Left lung (tissue), 10 donors: ENCODE results near the gene UBE2E2. TPM values are rescaled to one million over a fixed set of nuclear protein-coding genes. Genes with fewer than 3 reads are reported as not detected.

Experiments
- ATAC-seq: fragments of 200-7000 bp; cut with Tn5 transposase; one replicate; pipeline ENCODE4 v1.9.1; 2020; ENCODE audit warnings: moderate library complexity
- DNase-seq, 4 donors: peaks; one replicate each; pipeline ENCODE4 v3.0.0-alpha.2; 2013 to 2020
- H3K27ac ChIP-seq, 2 donors: fragments of 200-600 bp; sonication (generic) in 1 of 2; one replicate each; pipeline versions ENCODE4 v1.5.0 to v1.8.0; 2020 to 2021
- H3K27me3 ChIP-seq, 2 donors: fragments of 200-600 bp; sonication (generic) in 1 of 2; one replicate each; pipeline versions ENCODE4 v1.5.0 to v1.8.0; 2020 to 2021
- H3K36me3 ChIP-seq, 2 donors: fragments of 200-600 bp; sonication (generic) in 1 of 2; one replicate each; pipeline versions ENCODE4 v1.5.0 to v1.8.0; 2020 to 2021
- H3K4me1 ChIP-seq, 2 donors: fragments of 200-600 bp; one replicate each; pipeline ENCODE4 v1.8.0; 2021
- H3K4me3 ChIP-seq, 2 donors: fragments of 200-600 bp; sonication (generic) in 1 of 2; one replicate each; pipeline versions ENCODE4 v1.5.0 to v1.8.0; 2020 to 2021; ENCODE audit warnings: mild to moderate bottlenecking in 1 of 2
- H3K9me3 ChIP-seq, 2 donors: fragments of 200-600 bp; sonication (generic) in 1 of 2; one replicate each; pipeline versions ENCODE4 v1.5.0 to v1.8.0; 2020 to 2021
- intact Hi-C, 2 donors: fragments of 100-400 bp; cut with DNase I; formaldehyde crosslinking; loops; one replicate each; pipeline versions ENCODE4 v1.11.2 to v1.14.2; 2022
- polyA plus RNA-seq, 6 donors: library from polyadenylated mRNA; unstranded; fragments of 120-200 nt; gene quantifications; one replicate each; pipeline ENCODE4 v1.2.1, GENCODE V29; 2013; ENCODE audit not compliant: insufficient read length in 6 of 6
- total RNA-seq, 2 donors: library from RNA; stranded (reverse); fragmentation: NEBNext Ultra II Directional; extraction: Animal tissue kit (Norgen Biotek cat#: 25700); gene quantifications; one replicate each; pipeline ENCODE4 v1.2.1, GENCODE V29; 2021
- TF ChIP-seq, protein P1 (sequence below), 2 donors: fragments of 200-600 bp; sonication (generic) in 1 of 2; IDR thresholded peaks; one replicate each; pipeline versions ENCODE4 v1.5.0 to v1.8.0; 2021; ENCODE audit warnings: antibody characterized with exemption in 2 of 2
- donor health status: DM: no; HTN: yes; CAD: no.
- donor health status: DM: no; HTN: no; CAD: no.

Gene UBE2E2
- total and polyA plus RNA-seq, 8 donors = 42.3 to 55.6 (median 47.5) TPM

DNA sequence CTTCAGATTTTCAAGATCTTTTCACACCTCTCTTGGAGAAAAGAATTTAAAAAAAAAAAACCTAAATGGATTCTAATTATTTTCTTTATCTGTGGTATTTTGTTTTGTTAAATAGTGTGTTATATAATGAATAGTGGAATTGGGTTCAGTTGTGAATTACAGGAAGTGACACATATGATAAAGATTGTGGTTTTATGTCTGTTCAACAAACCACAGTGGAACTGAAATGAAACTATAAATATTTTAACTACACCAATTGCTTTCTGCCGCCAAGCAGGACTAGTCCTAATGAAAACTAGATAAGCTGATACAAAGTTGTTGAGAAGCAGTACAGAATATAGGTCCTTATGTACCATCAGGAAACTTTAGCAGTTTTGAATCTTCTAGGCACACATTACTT is 121.6 kb downstream of the UBE2E2 start:
- DNase-seq (no peak), ATAC-seq (peak; percentile 57)
- Histone ChIP-seq H3K4me1 (peaks cover 12 to 20% of the 10 kb centered on the region in 2 donors), H3K27me3 (no peaks in the 10 kb centered on the region), H3K27ac (peak overlapping the region in 1 of 2 donors; percentile 28), H3K4me3 (no peak overlapping the region), H3K9me3 (no peaks in the 10 kb centered on the region), H3K36me3 (no peaks in the 10 kb centered on the region)
- TF ChIP-seq, protein P1, sequence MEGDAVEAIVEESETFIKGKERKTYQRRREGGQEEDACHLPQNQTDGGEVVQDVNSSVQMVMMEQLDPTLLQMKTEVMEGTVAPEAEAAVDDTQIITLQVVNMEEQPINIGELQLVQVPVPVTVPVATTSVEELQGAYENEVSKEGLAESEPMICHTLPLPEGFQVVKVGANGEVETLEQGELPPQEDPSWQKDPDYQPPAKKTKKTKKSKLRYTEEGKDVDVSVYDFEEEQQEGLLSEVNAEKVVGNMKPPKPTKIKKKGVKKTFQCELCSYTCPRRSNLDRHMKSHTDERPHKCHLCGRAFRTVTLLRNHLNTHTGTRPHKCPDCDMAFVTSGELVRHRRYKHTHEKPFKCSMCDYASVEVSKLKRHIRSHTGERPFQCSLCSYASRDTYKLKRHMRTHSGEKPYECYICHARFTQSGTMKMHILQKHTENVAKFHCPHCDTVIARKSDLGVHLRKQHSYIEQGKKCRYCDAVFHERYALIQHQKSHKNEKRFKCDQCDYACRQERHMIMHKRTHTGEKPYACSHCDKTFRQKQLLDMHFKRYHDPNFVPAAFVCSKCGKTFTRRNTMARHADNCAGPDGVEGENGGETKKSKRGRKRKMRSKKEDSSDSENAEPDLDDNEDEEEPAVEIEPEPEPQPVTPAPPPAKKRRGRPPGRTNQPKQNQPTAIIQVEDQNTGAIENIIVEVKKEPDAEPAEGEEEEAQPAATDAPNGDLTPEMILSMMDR (IDR thresholded peaks at IDR 0.05) = no peak
- intact Hi-C loops = no loop called here

DNA sequence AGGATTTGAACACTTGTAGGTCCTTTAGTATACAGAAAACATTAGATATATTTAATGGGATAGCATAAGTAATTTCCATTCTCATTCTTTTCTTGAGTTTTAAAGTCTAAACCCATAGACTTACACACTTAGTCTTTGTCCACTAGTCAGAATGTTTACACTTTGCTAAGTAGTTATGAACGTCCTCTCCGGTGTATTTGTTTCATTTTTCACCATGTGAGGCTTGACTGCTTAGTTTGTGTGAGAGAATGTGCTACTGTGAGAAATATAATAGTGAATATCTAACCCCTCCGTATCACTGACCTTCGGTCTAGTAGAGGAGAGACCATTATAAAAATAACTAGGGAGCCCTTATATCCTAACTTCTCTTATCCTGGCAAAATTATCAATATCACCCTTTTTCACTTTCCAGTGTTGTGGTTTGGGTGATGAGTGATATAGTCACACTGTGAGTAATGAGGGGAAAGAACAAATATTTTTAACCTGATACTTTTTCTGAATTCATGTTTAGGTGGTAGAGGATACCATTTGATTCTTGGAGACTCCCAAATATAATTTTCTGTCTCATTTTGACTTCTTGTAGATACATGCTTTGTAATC is 122.4 kb downstream of the UBE2E2 start:
- H3K36me3 ChIP-seq = no peaks in the 10 kb centered on the region

DNA sequence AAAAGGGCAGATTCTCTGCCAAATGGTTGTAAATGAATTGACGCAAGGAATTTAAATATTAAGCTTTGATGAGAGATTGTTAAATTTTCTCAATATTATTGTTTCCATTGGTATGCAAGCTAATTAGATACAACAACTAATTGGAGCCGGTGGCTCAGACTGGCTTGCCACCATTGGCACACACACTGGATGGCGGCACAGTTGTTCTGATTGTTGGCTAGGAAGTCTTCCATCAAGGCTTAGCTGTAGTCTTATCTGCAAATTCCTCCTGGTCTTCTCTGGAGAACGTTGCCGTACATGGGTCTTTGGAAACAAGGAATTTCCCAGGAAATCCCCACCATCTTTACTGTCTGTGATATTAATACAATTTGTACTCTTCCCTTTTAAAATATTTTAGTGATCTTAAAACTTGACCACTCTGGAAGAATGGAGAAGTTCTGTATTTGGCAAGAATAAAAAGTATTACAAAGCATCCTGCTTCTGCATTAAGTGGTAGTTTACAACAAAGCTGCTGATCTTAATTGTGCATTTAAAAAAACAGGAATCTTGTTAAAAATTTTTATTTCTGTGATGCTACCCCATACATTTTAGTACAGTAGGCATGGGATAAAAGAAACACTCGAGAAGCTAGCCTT is 126.5 kb downstream of the UBE2E2 start:
- H3K27me3 ChIP-seq = no peaks in the 10 kb centered on the region
- DNase-seq = no peak
- H3K36me3 ChIP-seq = no peaks in the 10 kb centered on the region
- TF ChIP-seq, protein P1 (IDR thresholded peaks at IDR 0.05) = no peak
- peaks cover 10 to 21% of the 10 kb centered on the region in 2 donors for H3K4me1 ChIP-seq
- H3K4me3 ChIP-seq = no peak overlapping the region
- no peaks in the 10 kb centered on the region for H3K9me3 ChIP-seq
- H3K27ac ChIP-seq = no peak overlapping the region
- ATAC-seq = no peak
- intact Hi-C loops = no loop called here

More for the DNA sequence above, 122.4 kb downstream of the UBE2E2 start:
- intact Hi-C loops = no loop called here
- DNase-seq (no peak), ATAC-seq (peak; percentile 73)
- Histone ChIP-seq H3K4me1 (peaks cover 12 to 28% of the 10 kb centered on the region in 2 donors), H3K27ac (peak overlapping the region in 1 of 2 donors; percentile 28), H3K9me3 (no peaks in the 10 kb centered on the region), H3K27me3 (no peaks in the 10 kb centered on the region), H3K4me3 (no peak overlapping the region)
- TF ChIP-seq, protein P1 (IDR thresholded peaks at IDR 0.05) = no peak

DNA sequence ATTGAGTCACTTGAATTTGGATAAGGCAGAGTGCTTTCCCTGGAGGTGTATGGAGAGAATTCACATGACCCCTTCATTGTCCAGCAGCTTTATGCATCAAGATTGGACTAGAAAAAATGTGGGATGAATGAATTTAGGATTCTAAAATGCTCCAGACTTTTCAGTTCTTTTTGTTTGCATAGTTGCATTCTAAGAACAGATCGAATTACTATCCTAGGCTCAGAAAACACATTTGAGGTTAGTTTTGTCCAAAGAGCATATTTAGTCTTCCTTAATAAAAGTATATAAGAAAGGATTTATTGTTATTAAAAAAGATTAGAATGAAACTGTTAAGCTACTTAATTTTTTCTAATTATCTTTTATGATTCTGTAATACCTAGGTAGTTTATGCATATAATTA is 127.4 kb downstream of the UBE2E2 start:
- H3K27me3 ChIP-seq = no peaks in the 10 kb centered on the region
- H3K4me3 ChIP-seq = no peak overlapping the region
- TF ChIP-seq, protein P1 (IDR thresholded peaks at IDR 0.05) = no peak
- ATAC-seq = no peak
- DNase-seq = no peak
- H3K4me1 ChIP-seq = peaks cover under 1 to 11% of the 10 kb centered on the region in 2 donors
- no peaks in the 10 kb centered on the region for H3K9me3 ChIP-seq
- H3K36me3 ChIP-seq = no peaks in the 10 kb centered on the region
- intact Hi-C loops = no loop called here
- no peak overlapping the region for H3K27ac ChIP-seq

DNA sequence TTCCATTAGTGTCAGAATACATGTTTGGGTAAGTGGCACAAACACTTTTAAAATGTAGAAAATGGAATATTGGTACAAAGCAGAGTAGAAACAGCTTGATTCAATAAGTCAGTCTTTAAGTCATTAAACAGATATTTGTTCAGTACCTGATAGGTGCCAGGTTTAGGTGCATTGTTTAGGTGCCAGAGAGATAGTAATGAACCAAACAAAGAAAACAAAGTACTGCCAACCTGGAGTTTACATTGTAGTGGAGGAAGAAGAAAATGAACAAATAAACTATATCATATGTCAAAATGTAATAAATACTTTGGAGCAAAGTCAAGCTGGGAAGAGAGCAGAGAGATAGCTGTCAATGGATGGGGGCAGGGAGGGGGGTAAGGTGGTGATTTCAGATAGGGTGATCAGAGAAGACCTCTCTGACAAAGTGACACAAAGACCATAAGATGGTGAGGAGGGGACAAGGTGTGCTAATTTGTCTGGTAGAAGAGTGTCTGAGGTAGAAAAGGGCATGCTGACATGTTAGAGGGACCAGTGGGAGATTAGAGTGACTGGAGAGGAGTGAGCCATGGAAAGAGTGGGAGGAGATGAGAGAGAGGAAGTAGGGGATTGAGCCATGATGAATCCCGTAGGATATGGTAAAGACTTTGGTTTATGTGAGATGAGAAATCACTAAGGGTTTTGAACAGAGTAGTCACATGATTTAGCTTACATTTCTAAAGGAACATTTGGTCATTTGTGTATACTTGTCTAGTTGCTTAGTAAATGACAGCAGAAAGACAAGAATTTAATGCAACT is 128.2 kb downstream of the UBE2E2 start:
- Histone ChIP-seq H3K27me3 (no peaks in the 10 kb centered on the region), H3K4me1 (peaks cover 0 to 8% of the 10 kb centered on the region in 2 donors), H3K4me3 (no peak overlapping the region), H3K36me3 (no peaks in the 10 kb centered on the region), H3K27ac (no peak overlapping the region), H3K9me3 (no peaks in the 10 kb centered on the region)
- TF ChIP-seq, protein P1 (IDR thresholded peaks at IDR 0.05) = no peak
- no peak for DNase-seq
- no peak for ATAC-seq
- intact Hi-C loops = no loop called here
